HG03103 (cell line): ENCODE measurements around the gene ETV7.
"Not testable (repeated sequence)": the region's sequence is repeated elsewhere in the genome, so short reads cannot be mapped to it uniquely, and the experiment has no call there.

Source experiments
- ATAC-seq: cut with Tn5 transposase; IDR thresholded peaks from one replicate; pipeline ENCODE4 v1.9.1; 2021; ENCODE audit warnings: low read depth; ENCODE audit not compliant: unreplicated experiment

The ETV7 gene

GRCh38 chr6:36343109-36343680, 44.3 kb downstream of the ETV7 start:
- ATAC-seq = no peak

GRCh38 chr6:36340618-36341454, 46.6 kb downstream of the ETV7 start:
- no peak for ATAC-seq

- ATAC-seq = no peak
Observed at GRCh38 chr6:36340306-36340617, 47.2 kb downstream of the ETV7 start.

GRCh38 chr6:36339146-36339545, 48.3 kb downstream of the ETV7 start:
- ATAC-seq = no peak

DNA sequence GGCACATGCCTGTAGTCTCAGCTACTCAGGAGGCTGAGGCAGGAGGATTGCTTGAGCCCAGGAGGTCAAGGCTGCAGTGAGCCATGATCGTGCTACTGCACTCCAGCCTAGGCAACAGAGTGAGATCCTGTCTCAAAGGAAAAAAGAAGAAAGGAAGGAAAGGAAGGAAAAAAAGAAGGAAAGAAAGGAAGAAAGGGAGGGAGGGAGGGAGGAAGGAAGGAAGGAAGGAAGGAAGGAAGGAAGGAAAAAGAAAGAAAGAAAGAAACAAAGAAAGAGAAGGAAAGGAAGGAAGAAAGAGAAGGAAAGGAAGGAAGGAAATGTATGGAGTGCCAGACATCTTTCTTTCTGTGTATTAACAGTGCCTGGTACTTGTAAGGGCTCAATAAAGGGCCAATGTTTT, 49.2 kb downstream of the ETV7 start:
- ATAC-seq = not testable (repeated sequence)

DNA sequence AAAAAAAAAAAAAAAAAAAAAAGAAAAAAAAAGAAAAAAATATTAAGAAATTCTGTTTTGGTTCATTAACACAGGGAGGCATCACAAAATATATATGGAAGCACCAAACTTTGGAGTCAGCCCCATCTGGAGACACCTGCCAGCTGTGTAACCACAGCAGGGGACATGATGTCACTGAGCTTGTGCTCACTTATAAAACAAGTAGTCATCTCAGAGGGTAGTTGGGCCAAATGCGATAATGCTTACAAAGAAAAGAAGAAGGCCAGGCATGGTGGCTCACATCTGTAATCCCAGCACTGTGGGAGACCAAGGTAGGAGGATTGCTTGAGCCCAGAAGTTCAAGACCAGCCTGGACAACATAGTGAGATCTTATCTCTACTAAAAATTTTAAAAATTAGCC, 49.7 kb downstream of the ETV7 start:
- ATAC-seq = no peak

GRCh38 chr6:36336779-36337241, 50.7 kb downstream of the ETV7 start, which contains the start of gene BNIP5:
Gene BNIP5, minus strand, starts transcription at chr6:36336888. Its CDS starts 6,198 bp downstream, at chr6:36330690.
- ATAC-seq = no peak

- no peak for ATAC-seq
Observed at GRCh38 chr6:36336208-36336710, 51.2 kb downstream of the ETV7 start.

DNA sequence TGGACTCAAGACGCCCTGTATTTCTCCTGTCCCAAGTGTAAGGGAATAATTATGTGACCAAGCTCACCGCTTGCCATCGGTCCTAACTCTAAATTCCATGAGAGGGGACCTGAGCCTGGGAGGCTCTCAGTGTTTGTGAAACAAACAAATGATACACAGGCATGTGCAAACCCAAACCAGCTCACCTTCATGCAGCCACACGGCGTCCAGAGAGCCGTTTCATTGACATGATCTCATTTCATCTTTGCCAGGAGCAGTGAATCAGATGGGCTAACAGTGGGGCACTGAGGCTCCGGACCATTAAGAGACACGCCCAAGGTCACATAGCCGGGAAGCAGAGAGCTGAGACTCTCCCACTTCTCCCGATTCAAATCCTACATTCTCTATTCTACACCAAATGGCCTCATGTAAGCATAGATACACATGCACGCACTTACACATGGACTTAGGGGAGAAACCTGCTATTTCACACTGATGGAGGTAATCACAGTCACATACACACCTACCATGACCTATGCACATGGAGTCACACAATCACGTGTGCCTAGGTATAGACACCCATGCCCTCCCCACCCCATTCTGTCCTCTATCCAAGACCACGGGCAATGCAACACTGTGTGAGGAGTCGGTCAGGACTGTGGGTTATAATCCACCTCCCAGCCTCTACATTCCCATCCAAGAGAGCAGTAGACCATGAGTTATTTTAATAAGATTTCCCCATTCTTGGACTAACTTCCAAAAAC, 51.8 kb downstream of the ETV7 start:
- no peak for ATAC-seq

DNA sequence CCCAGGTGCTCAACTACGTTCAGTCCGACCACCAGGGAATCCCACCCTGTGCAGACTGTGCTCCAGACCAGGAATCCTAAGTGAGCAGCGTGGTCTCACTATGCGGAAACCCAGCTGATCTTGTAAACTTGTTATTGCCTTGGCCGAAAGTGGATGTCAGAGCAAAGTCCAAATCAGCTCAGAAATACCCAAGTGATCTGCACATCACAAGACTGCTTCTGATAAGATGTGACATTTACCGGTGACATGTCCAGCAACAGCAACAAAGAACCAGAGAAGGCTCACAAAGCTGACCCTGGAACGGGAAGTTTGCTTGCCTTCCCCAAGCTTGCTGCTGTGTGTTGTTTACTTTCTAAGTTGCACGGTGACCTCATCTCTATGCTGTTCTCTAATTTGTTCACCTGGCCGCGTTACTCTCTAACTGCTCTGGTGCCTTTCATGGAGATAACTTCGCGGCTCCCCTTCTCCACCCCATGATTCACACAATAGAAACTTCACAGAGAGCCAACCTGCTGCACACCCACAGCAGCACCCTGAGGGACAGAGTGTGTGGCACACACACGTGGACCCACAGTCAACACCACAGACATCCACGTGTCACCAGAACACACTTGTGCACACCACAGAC, 52.5 kb downstream of the ETV7 start:
- ATAC-seq = no peak

DNA sequence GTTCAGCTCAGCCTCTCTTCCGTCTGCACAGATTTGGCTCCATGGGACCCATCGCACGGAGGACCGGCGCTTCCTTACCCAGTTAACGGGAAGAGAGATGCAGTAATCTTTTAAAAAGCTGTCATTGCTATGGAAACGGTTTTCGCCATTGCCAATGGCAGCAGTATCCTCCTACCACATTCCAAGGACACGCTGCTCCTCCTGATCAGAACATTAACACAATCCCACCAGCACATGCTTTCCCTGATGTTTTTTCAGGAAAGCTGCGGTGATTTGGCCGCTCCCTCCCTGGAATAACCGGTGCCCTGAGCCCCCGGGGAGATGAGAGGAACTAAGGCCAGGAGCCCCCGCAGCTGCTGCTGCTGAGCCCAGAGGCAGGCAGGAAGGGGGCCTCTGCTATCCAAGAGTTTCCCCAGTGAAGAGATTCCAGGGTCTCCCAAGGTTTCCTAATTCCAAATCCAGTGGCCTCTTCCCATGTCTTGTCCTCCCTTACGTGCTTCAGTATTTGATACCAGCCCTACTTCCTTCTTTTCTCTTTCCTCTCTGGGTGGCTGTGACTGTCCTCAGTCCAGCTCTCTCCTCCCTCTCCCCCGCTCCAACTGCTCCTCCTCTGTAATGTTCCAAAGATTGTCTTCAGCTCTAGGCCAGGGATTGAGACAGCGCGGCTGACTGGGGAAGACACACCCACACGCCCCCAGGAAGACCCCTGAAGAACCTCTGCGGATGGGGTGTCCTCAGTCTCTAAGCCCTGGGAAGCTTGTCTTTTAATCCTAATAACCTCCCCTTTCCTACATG, 53.3 kb downstream of the ETV7 start:
- no peak for ATAC-seq

GRCh38 chr6:36333171-36333895, 54.1 kb downstream of the ETV7 start:
- no peak for ATAC-seq

DNA sequence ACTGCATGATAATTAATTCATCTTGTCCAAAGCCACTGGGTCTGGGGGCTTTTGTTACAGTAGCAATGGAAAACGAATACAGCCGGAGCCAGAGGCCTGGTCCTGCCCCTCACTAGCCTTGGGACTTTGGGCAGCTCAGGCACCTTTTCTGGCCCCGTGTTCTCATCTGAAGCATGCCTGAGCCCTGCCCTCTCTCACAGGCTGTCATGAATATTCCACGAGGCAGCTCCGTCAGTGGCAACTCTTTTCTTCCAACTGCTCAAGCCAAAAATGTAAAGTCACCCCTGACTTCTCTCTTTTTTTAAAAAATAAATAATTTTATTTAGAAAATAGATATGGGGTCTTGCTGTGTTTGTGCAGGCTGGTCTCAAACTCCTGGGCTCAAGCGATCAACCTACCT, 56.1 kb downstream of the ETV7 start:
- no peak for ATAC-seq

GRCh38 chr6:36330366-36330765, 57.1 kb downstream of the ETV7 start:
- no peak for ATAC-seq

GRCh38 chr6:36329798-36330291, 57.6 kb downstream of the ETV7 start:
- no peak for ATAC-seq

- ATAC-seq = no peak
Observed at GRCh38 chr6:36328600-36328999, 58.9 kb downstream of the ETV7 start.

- ATAC-seq = no peak
Observed at GRCh38 chr6:36327919-36328236, 59.6 kb downstream of the ETV7 start.

DNA sequence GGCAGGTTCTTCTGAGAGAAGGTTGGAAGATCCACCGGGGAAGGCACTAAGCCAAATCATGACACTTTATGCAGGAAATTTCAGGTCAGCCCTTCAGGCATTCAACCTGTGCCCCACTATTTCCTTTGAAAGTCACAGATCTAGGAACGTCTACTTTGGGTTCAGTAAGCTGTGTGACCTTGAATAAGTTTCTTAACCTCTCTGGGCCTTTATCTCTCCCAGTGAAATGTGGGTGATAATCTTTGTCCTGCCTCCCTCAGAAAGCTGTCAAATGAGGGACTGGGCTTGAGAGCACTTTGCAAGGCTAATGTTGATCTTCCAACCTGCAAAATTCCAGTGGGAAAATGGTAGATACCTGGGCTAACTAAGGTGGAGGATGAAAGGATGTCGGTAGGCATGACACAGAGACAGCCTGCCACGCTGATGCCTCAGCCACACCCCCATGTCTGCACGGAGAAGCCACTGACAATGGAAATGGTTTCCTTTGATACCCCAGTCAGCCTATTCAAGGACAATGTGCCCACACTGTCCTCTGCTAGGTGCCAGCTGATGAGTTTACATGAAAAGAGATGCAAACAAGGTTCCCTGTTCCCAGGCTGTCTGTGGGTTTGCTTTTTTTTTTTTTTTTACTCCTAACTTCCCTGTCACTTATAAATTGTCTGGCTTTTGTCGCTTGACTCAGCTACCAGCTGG, 60.1 kb downstream of the ETV7 start:
- ATAC-seq = no peak
